Limb (tissue), 2 donors: ENCODE measurements around the gene WSCD2.

Experiments
- DNase-seq, 2 donors: peaks; one replicate each; pipeline ENCODE4 v3.0.0-alpha.2; 2016; ENCODE audit errors: extremely low spot score in 2 of 2

WSCD2 gene

DNA sequence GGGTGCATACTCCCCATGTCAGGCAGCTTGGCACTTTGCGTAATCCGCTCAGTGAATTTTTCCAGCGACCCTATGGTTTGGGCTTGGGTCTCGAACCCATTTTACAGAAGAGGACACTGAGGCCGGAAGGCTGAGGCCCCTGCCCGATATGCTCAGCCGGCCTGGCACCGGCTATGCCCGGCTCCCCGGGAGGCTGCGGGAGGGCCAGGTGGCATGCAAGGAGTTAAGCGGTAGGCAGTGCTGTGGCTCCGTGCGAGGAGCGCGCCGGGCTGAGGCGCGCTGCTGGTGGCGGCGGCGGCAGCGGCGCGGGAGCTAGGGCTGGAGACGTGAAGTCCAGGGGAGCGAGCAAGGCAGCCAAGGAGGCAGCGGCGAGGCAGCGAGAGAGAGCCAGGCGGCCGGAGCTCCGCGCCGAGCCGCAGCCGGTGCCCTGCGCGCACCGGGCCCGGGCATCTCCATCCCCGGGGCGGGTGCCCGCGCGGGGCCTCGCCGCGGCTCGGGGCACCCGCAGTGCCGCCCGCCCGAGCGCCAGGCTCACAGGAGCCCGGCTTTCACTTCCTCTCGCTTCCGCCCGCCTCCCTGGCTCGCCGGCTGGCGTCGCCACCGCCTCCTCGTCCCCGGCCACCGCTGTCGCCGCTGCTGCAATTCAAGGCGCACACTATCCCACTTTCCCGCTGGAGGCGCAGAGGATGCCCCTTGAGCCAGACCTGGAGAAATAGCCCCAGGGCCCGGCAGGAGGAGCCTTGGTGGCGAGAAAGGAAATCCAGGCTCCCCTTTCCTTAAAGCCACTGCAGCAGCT, at the start of gene WSCD2:
WSCD2 (plus strand) TSS at position 272 of the 796 bp plus-strand sequence. CDS start 66,545 bp downstream, outside the sequence.
- DNase-seq: peak in 1 of 2 donors; percentile 81

DNA sequence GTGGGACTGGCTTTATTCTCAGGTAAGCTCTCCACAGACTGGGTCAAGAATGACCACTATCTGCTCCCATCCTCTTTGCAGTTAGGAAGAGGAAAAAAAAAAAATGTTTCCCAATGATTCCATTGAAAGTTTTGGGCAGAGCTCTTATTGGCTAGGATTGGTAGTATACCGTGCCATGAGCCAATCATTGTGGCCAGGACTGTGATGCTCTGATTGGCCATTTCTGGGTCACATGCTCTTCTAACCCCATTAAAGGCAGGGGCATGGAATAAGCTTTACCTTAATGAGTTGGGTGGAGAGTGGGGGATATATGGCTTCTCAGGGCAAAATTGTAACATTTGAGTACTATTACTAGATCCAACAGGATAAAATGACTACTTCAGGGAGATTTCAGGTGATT, 49.4 kb upstream of the WSCD2 start:
- no peak for DNase-seq

DNA sequence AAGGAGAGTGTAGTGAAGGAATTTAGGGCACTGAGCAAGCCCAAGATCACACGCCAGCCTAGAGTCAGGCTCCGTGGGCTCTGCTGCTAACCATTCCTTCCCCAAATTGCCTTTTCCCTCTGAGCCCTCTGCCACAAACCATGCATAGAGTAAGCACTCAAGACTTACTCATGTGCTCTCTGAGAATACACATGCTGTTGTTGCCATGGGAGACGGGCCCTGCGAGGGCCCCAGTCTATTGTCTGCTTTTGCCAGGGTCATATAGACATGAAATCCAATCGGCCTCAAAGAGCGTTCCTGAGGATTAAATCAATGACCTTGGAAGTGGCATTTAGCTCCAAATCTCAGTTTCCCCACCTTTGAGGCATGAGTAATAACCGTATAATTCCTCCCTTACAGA, 48.7 kb upstream of the WSCD2 start:
- DNase-seq: no peak

DNA sequence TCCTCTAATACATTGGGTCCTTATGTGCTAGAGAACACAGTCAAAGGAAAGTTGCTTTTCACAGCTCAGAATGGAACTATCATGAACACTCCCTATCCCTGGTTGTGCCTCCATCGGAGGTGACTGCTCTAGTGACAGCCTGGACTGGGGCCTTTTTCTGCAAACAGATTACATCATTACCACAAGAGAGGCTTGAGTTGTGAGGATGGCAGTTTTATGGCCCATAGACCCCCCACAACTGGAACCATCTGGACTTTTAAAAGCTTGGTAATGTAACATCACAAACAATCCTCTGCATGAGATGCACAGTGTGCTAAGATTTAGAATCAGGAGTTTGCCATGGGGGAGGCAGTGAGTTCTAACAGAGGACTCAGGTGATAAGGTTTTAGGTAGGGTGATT, 46.6 kb upstream of the WSCD2 start:
- no peak for DNase-seq

DNA sequence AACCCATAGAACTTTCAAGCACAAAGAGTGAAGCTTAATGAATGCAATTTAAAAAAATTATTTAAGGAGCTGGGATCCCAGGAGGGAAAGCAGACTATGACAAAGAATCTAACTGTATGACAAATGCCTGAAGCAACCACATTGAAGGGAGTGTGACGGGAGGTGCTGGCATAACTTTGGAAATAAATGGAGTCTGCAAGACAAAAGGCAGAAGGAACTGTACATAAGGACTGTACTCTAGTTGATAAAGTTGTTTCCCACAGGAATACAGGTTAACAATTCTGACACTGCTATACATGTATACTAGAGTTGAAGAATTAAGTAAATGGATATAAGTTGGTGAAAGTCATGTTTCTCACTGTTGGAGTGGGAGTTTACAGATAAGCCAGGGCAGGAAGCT, 41.2 kb upstream of the WSCD2 start:
- DNase-seq: no peak

DNA sequence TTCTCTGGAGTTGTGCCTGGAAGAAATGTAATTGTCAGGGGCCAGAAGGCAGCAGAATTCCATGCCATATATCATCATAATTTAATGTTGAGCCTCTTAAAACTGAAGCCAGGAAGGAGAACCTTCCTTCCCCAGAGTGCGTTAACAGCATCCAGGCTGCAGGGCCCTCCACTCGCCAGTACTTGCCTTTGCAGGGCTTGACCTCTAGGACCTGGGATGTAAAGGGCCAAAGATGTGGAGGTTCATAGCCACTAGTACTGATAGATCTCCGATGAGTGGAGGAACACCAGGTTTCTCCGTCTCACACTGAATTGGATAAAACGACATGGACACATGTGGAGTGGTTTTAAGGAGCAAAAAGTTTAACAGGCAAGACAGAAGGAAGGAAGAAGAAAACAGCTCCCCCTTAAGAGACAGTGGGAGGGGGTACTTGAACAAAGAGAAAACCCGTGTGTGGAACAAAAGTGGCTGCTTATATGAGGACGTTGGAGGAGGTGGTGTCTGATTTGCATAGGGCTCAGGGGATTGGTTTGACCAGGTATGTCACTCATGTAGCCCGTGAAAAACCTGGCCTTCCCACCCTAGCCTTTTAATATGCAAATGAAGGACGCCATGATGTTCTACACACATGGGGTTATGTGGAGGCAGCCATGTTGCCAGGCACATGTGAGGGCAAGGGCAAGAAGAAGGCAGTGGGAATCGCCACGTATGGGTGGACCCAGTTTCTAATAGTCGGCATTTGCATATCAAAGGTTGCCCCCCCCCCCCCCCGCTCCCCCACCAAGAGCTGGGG, 38.8 kb upstream of the WSCD2 start:
- DNase-seq: no peak

DNA sequence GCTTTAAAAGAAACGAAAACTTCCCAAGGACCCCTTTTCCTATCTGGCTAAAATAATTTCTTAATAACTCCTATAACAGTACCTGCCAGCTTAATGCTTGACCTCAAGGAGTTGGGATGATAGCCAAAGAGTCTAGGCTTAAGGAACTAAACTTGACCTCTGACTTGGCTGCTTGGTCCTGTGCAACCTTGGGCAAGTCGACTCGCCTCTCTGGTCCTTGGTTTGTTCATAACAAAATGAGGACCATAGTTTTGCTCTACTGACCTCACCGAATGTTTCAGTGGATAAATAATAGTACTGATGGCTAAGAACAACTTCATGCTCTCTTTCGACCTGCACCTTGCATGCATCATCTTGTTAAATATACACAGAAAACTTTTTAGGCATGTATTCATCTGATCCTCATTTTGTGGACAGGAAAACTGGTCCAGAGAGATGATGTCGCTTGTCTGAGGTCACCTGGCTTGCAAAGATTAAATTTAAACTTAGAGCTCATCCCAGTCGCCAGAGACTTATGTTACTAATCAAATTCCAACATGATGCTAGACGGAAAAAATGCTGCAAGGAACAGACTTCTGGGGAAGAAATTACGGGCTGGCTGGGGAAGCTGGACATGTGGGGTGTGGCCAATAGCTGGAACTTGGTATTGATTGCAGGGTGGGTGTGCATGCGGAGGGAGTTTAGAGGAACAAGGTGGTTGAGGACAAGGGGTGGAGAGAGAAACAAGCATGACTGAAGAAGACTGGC, 38.0 kb upstream of the WSCD2 start:
- peak in 1 of 2 donors; percentile 50 for DNase-seq

DNA sequence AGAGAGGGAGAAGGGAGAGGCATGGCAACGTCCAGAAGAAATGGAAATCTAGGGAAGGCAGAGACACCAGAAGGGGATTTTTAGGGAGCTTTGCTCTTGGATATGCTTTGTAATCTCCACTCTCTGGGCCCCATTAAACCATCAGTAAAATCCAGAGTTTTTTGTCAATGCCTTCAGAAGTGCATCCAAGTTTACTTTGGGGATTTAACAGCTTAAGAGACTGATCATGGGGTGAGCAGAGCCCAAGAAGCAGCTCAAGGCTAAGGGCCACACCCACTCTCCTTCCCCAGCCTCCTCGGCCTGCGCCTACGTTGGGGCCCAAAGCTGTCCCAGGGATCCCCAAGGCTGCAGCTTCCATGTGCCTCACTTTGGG, 37.4 kb upstream of the WSCD2 start:
- no peak for DNase-seq

DNA sequence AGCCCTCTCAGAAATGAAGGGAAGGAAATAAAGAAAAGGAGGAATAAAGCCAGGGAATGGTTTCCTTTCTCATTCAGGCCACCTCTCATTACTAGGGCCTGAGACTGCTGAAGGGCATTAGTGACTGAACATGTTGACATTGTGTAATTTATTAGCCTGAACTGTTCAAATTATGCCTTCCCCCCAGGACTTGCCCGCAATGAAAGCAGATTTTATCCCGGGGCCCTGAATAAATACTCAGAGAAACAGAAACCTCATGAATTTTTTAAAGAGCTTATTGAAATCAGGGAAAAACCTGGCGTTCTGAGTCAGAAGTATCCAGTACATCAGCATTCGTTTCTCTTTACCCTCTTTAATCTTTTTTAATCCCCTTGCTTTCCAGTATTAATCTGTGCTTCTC, 35.9 kb upstream of the WSCD2 start:
- DNase-seq: no peak

DNA sequence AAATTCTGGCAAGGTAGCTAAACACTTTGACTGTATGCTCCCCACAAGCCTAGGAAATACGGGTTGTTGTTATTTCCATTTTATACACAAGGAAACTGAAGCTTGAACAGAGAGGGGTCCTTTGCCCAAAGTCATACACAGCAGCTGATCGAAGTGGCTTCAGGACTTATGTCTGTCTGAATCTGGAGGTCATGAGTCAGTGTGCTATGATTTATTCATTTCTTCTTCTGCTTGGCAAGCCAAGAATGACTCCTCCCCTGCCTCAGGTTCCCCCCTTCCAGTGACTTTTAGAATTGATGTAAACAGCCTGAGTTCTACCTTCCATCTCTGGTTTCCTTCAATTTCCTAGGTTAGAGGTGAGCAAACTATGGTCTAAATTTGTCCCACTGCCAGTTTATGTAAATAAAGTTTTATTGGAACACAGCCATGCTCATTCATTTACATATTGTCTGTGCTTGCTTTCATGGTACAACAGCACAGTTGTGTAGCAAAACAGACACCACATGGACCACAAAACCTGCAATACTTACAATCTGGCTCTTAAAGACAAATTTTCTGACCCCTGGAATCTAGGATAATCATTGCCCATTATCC, 34.9 kb upstream of the WSCD2 start:
- no peak for DNase-seq

DNA sequence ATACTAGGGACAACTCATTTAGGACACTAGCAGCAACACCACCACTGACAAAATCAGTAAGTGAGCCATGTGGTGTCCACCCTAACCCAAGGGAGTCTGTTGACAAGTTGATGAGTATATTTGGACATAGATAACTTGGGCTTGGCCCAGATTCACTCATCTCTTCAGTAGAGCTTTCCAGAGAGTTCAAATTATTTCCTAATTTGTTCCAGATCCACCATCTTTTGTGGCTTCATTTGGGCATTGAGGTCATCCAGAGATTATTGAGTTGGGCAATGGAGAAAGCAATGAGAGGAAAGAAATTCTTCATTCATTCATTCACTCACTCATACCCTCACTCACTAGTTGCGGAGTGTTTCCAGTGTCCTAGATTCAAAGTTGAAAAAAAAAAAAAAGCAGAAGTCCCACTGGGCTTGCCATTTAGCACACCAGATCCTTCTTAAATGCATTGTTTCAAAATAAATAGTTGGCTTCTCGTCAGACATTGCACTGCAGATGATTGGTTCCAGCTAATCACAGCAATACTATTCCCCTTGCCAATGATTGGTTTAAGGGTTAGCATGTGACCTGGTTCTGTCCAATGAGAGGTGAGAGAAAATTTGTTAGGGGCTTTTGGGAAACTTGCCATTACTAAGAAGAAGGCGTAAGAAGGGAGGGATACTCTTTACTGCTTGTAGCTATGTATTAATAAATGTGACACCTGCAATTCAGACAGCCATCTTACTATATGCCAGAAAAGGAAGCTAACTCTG, 31.8 kb upstream of the WSCD2 start:
- no peak for DNase-seq

DNA sequence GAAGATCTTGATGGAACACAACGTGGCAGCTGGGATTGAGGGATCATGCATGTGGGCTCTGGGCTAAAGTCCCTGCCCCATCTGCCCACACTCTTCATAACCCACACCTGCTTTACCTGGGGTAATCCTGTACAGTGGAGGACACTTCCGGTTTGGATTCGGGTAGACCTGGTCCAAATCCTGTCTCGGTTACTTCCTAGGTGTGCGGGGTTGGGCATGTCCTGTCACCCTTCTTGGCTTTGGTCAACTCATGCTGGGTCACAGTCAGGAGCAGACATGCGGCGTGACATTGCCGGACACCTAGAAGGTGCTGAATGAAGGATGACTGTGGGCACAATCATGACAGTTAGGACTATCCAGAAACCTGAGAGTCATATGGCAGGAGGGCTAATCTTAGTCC, 30.7 kb upstream of the WSCD2 start:
- no peak for DNase-seq

DNA sequence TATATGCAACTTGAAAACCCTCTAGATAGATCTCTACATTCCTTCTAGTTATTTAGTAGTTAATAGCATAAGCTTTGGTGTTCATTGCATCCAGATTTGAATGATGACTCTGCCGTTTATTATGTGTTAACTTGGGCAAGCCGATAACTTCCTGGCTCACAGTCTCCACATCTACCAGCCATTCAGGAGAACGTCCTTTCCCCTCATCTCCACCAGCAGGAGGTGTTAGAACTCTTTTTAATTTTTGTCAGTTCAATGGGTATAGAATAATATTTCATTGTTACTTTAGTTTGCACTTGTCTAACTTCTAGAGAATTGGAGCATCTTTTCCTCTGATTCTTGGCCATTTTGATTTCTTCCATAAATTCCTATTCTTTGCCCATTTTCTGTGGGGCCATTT, 30.0 kb upstream of the WSCD2 start:
- no peak for DNase-seq

DNA sequence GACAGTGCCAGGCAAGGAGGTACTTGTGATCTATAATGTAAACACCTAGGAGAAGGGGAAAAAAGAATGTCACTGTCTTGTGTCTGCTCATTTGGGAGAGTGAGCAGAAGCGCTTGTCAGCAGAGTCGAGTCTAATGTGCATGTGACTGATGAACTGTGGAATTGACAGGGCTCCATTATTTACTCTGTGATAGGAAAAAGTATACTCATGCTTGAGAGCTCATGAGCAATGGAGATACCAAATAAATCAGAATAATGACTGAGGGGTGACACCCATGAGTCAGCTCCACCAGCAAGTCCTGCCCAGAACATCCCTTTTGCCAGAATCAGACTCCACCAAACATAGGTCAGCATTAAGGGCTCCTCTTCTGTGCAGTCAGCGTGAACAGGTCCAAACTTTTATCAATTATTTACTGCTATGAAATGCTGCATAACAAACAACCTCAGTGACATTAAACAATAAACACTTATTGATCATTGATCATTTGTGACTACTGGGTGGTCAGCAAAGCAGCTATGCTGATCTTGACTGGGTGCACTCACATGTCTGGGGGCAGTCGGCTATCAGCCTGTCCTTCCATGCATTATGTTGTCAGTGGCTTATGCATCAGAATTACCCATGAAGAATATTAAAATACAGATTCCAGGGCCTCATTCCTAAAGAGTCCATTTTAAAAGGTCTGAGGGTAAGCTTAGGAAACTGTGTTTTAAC, 29.2 kb upstream of the WSCD2 start:
- DNase-seq: no peak

DNA sequence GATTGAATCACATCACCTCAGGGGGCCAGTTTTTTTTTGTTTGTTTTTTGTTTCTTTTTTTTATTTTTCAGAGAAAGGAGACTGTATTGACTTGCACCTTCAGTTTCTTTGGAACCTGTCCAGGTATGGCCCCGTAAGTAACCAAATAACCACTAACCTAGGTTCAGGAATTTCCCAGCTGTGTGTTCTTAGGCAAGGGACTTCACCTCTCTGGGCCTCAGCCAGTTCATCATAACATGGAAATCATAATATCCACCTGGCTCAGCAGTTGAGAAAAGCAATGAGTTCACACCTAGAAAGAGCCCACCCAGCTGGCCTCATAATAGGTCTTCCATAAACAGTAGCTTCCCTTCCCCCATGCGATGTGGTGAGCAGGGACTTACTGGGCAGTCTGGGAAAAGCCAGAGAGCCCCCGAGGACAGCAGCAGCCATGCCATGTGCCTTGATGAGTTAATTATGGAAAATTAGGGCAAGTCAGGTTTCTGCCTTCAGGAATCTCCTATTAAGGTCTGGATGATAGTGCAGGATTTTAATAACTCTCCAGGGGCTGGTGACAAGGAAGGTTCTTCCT, 27.4 kb upstream of the WSCD2 start:
- DNase-seq: no peak

DNA sequence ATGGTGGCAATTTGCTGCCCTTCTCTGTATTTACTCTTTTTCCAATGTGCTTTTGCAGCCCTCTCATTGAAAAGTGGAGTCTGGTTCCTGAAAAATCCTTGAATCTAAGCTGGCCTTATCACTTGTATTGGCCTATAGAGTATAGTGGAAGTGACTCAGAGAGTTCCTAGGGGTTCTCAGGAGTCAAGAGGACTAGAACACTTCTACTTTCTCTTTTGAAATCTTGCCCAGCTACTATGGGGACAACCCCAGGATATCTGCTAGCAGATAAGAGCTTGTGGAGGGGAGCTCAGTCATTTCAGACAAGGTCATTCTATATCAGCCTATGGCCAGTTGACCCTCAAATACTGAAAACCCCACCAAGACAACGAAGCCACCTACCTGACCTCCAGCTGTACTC, 26.7 kb upstream of the WSCD2 start:
- DNase-seq: no peak

DNA sequence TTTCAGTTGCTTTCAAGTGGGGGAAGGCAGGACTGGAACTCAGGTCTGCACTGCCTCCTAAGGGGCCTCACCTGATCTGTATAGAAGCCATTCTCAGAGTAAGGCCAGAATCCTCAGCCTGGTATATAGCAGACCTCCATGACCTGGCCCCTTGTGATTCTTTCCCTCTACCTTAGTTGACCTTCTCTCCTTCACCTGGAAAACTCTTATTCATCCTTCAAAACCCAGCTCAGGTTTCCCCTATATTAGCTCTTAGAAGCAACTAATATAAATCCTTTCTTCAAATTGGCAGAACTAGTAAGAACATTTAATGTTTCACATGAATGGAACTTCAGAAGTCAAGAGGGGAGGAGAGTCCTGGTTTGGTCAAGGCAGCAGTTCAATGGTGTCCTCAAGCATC, 26.0 kb upstream of the WSCD2 start:
- DNase-seq: no peak

DNA sequence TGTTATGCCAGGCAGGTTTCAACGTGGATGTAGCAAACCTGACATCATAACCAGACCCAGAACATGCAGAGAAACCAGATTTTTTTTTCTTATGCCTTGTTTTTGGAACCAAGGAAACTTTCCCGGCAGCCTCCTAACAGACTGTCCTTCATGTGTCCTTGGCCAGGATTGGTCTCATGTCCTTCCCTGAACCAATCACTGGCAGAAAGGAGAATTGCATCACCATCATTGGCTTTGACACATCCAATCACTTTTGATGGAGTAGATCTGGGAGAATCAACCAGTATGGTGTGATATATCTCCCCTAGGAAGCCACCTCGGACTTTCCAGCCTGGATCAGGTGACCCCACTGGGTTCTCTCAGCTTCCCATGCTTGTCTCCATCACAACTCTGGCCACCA, 25.6 kb upstream of the WSCD2 start:
- DNase-seq: no peak

DNA sequence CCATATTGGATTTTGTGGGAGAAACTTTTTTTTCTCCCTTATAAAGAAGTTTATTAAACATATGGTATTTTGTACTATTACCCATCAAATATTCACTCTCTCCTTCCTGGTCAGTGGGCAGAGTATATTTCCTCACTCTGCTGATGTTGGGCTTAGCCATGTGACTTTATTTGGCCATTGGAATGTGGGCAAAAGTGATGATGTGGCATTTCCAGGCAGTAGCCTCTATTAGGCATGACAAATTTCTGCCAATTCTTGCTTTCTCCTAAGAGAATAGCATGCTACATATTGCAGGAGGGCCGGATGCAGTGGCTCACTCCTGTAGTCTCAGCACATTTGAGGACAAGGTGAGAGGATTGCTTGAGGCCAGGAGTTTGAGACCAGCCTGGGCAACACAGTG, 24.4 kb upstream of the WSCD2 start:
- no peak for DNase-seq

DNA sequence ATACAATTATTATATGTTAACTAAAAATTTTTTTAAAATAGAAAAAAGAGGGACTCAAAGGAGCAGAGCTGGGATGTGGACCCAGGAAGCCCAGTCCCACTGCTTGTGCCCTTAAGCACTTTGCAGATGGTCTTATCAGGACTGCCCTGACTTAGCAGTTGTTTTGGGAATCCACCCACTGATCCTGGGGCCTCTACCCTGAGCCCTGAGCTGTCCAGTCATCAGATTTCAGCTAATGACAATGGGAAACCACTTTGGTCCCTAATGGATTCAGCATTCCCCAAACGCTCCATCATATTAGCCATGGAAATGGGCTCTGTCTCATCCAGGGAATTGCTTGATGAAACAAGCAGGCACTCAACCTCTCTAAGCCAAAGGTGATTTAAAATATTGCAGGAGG, 22.5 kb upstream of the WSCD2 start:
- no peak for DNase-seq
